Smooth muscle cell (in vitro differentiated cells): ENCODE measurements around the gene KIF26A. TPM values are rescaled to one million over a fixed set of nuclear protein-coding genes. Genes with fewer than 3 reads are reported as not detected.
A peak's percentile ranks its signal among the peaks of the same experiment; 100 is the strongest.

Experiments
- DNase-seq: peaks from one replicate; lab custom pipeline; 2025; ENCODE audit not compliant: unreplicated experiment; lab: John Stamatoyannopoulos, UW
- H2AFZ ChIP-seq: fragments of 200-600 bp; sonication (generic); 2 replicates; pipeline ENCODE4 v1.6.0; 2016; ENCODE audit warnings: antibody characterized with exemption, low read depth, mild to moderate bottlenecking
- H3F3A ChIP-seq: fragments of 200-600 bp; sonication (generic); 2 replicates; pipeline ENCODE4 v1.6.0; 2017; ENCODE audit warnings: antibody characterized with exemption, low read depth
- H3K27ac ChIP-seq: fragments of 200-600 bp; sonication (generic); 2 replicates; pipeline ENCODE4 v1.5.1; 2016; ENCODE audit warnings: low read depth, mild to moderate bottlenecking
- H3K27me3 ChIP-seq: fragments of 200-600 bp; sonication (generic); 2 replicates; pipeline ENCODE4 v1.6.1; 2016; ENCODE audit warnings: low read depth, mild to moderate bottlenecking
- H3K36me3 ChIP-seq: fragments of 200-600 bp; sonication (generic); 2 replicates; pipeline ENCODE4 v1.5.1; 2016; ENCODE audit warnings: low read depth
- H3K4me1 ChIP-seq: fragments of 200-600 bp; sonication (generic); 2 replicates; pipeline ENCODE4 v1.5.1; 2016; ENCODE audit warnings: low read depth
- H3K4me2 ChIP-seq: fragments of 200-600 bp; sonication (generic); 2 replicates; pipeline ENCODE4 v1.6.0; 2016; ENCODE audit warnings: mild to moderate bottlenecking
- H3K4me3 ChIP-seq: fragments of 200-600 bp; sonication (generic); 2 replicates; pipeline ENCODE4 v1.5.1; 2016; ENCODE audit warnings: mild to moderate bottlenecking
- H3K79me2 ChIP-seq: fragments of 200-600 bp; sonication (generic); 2 replicates; pipeline ENCODE4 v1.6.0; 2016; ENCODE audit warnings: low read depth, mild to moderate bottlenecking
- H3K9ac ChIP-seq: fragments of 200-600 bp; sonication (generic); 2 replicates; pipeline ENCODE4 v1.6.0; 2016; ENCODE audit warnings: low read depth
- H3K9me3 ChIP-seq: fragments of 200-600 bp; sonication (generic); replicated peaks from 2 replicates; pipeline ENCODE4 v1.5.1; 2016; ENCODE audit warnings: low read depth
- H4K20me1 ChIP-seq: fragments of 200-600 bp; sonication (generic); 2 replicates; pipeline ENCODE4 v1.6.0; 2016; ENCODE audit warnings: low read depth
- WGBS: methylation state at CpG from one replicate; pipeline ENCODE4 v1.1.7; 2016; ENCODE audit warnings: low lambda C conversion rate; 5-methylcytosine and 5-hydroxymethylcytosine counted together
- polyA plus RNA-seq: library from polyadenylated mRNA; unstranded; fragments of >200 nt; fragmentation: Nextera tagmentation; extraction: Ambion mirVana; gene quantifications from 2 replicates; pipeline ENCODE4 v1.2.1, GENCODE V29; 2016
- total RNA-seq: library from RNA; depleted of rRNA; stranded (reverse); fragments of >200 nt; gene quantifications from 2 replicates; pipeline ENCODE4 v1.2.3, GENCODE V29; 2014
- TF ChIP-seq, protein P1 (sequence below): fragments of 200-600 bp; sonication (generic); IDR thresholded peaks from 2 replicates; pipeline ENCODE4 v1.5.1; 2017; ENCODE audit warnings: borderline replicate concordance, mild to moderate bottlenecking, antibody characterized with exemption; ENCODE audit not compliant: insufficient read depth, poor library complexity, severe bottlenecking

The KIF26A gene
- total and polyA plus RNA-seq, 2 experiments from 2014 or later: 4.4 to 5.9 TPM

DNA sequence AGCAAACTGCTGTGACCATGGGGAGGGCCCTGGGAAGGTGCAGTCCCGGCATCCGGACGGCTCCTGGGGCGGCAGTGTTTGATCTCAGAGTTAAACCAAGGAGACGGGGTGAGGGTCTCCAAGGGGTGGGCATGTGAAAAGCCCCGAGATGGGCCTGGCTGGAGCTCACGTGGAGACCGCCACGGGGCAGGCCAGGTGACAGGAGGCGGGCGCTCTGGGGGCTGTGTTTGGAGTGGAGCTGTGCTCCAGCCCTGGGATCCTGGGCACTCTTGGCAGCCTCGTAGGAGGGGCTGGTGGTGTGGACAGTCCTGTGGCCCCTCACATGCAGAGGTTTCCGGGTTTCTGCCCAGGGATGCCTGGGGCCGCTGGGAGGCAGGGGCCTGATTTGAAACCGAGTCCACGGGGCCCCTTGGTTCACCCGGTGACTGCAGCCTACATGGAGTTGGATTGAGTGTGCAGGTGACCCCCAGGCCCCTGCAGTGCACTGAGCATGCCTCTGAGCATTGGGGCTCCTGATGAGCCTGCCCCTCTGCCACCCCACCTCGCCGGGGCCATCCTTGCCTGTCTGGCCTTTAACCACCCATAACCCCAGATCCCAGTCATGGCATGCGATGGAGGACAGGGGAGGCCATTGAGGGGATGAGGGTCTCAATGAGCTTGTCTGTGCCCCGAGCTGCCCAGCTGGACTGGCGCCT, 8.4 kb downstream of the KIF26A start:
- H3K36me3 ChIP-seq: no peaks in the 10 kb centered on the region
- no peak overlapping the region for H3K4me2 ChIP-seq
- TF ChIP-seq, protein P1, sequence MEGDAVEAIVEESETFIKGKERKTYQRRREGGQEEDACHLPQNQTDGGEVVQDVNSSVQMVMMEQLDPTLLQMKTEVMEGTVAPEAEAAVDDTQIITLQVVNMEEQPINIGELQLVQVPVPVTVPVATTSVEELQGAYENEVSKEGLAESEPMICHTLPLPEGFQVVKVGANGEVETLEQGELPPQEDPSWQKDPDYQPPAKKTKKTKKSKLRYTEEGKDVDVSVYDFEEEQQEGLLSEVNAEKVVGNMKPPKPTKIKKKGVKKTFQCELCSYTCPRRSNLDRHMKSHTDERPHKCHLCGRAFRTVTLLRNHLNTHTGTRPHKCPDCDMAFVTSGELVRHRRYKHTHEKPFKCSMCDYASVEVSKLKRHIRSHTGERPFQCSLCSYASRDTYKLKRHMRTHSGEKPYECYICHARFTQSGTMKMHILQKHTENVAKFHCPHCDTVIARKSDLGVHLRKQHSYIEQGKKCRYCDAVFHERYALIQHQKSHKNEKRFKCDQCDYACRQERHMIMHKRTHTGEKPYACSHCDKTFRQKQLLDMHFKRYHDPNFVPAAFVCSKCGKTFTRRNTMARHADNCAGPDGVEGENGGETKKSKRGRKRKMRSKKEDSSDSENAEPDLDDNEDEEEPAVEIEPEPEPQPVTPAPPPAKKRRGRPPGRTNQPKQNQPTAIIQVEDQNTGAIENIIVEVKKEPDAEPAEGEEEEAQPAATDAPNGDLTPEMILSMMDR: no peak
- no peaks in the 10 kb centered on the region for H3F3A ChIP-seq
- no peak for DNase-seq
- no peak overlapping the region for H3K4me3 ChIP-seq
- no peaks in the 10 kb centered on the region for H3K9me3 ChIP-seq
- H4K20me1 ChIP-seq: no peaks in the 10 kb centered on the region
- peaks cover 30% of the 10 kb centered on the region for H3K4me1 ChIP-seq
- no peak overlapping the region for H2AFZ ChIP-seq
- no peaks in the 10 kb centered on the region for H3K27me3 ChIP-seq
- no peak overlapping the region for H3K9ac ChIP-seq
- no peak overlapping the region for H3K27ac ChIP-seq
- WGBS: 96% methylated on average over 19 of the region's 22 CpGs
- H3K79me2 ChIP-seq: peaks cover 4% of the 10 kb centered on the region

DNA sequence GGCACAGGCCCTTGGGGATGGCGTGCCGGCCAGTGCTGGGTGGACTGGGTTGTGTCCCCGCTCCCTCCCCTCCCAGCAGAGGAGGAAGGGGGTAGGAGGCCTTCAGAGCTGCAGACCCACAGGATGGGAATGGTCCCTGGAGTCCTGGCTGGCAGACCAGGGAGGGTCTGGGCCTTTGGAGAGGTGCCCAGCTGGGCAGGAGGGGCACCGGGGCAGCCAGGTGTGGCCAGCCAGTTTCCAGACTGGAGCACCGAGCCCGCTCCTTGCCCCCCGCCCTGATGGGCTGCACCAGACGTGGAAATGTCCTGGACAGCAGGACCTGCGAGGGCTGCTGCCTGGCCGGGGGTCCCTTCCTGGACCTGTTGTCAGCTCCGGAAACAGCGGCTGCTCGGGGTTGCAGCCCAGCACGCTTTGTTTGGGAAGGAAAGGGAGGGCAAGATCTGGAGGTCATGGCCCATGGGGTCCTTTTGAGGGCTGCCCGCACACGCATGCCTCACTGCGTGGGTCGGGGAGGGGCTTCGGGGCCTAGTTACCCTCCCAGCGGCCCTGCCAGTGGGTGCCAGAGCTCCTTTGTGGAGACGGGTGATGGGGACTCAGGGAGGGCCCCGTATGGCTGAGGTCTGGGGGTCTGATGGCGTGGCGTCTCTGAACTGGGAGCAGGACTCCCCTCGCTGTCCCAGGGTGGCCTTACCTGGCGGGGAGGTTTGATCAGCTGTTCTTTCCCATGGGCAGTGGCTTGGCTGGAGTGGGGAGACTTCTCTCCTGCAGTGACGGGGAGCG, 9.1 kb downstream of the KIF26A start:
- H2AFZ ChIP-seq: no peak overlapping the region
- no peak overlapping the region for H3K9ac ChIP-seq
- H4K20me1 ChIP-seq: no peaks in the 10 kb centered on the region
- H3K27ac ChIP-seq: no peak overlapping the region
- no peaks in the 10 kb centered on the region for H3K9me3 ChIP-seq
- no peak overlapping the region for H3K4me2 ChIP-seq
- H3K27me3 ChIP-seq: no peaks in the 10 kb centered on the region
- no peak overlapping the region for H3K4me3 ChIP-seq
- WGBS: 92% methylated on average over 28 of the region's 28 CpGs
- no peak for DNase-seq
- no peaks in the 10 kb centered on the region for H3K36me3 ChIP-seq
- no peaks in the 10 kb centered on the region for H3F3A ChIP-seq
- TF ChIP-seq, protein P1: no peak
- peaks cover 30% of the 10 kb centered on the region for H3K4me1 ChIP-seq
- H3K79me2 ChIP-seq: peaks cover 4% of the 10 kb centered on the region

GRCh38 chr14:104148433-104149277, 10.3 kb downstream of the KIF26A start:
- Histone ChIP-seq H4K20me1 (no peaks in the 10 kb centered on the region), H3K4me3 (no peak overlapping the region), H3K79me2 (peaks cover 4% of the 10 kb centered on the region), H3K9ac (no peak overlapping the region), H3K4me2 (peak overlapping the region; percentile 67), H3K9me3 (no peaks in the 10 kb centered on the region), H3K27me3 (no peaks in the 10 kb centered on the region), H3K36me3 (no peaks in the 10 kb centered on the region), H3K27ac (peak overlapping the region; percentile 70), H2AFZ (no peak overlapping the region), H3K4me1 (peaks cover 30% of the 10 kb centered on the region), H3F3A (no peaks in the 10 kb centered on the region)
- TF ChIP-seq, protein P1: no peak
- 65% methylated on average over 15 of the region's 22 CpGs for WGBS
- no peak for DNase-seq
